ENCODE measurements around the gene BCL2A1.
"Not testable (repeated sequence)": the region's sequence is repeated elsewhere in the genome, so short reads cannot be mapped to it uniquely, and the experiment has no call there.

BCL2A1 gene

GRCh38 chr15:79957741-79958140, 13.3 kb downstream of the BCL2A1 start:
- ATAC-seq (no peak), DNase-seq (no peak)

- DNase-seq (no peak), ATAC-seq (no peak)
Observed at GRCh38 chr15:79956354-79956939, 14.5 kb downstream of the BCL2A1 start.

- ATAC-seq = peak; percentile 40
- DNase-seq = no peak
Observed at GRCh38 chr15:79954661-79955060, 16.3 kb downstream of the BCL2A1 start.

GRCh38 chr15:79953951-79954444, 17.0 kb downstream of the BCL2A1 start:
- DNase-seq = no peak
- no peak for ATAC-seq

GRCh38 chr15:79952329-79952728, 18.7 kb downstream of the BCL2A1 start:
- ATAC-seq (no peak), DNase-seq (no peak)

GRCh38 chr15:79950247-79950646, 20.7 kb downstream of the BCL2A1 start:
- ATAC-seq (no peak), DNase-seq (no peak)

GRCh38 chr15:79948761-79949160, 22.2 kb downstream of the BCL2A1 start:
- DNase-seq = no peak
- ATAC-seq = no peak

- ATAC-seq = peak; percentile 49
- no peak for DNase-seq
Observed at GRCh38 chr15:79948095-79948695, 22.8 kb downstream of the BCL2A1 start.

- ATAC-seq = no peak
Observed at GRCh38 chr15:79947009-79947408, 24.0 kb downstream of the BCL2A1 start.

GRCh38 chr15:79944622-79945021, 26.4 kb downstream of the BCL2A1 start:
- DNase-seq (no peak), ATAC-seq (no peak)

More at GRCh38 chr15:79947009-79947408, 24.0 kb downstream of the BCL2A1 start:
- DNase-seq = no peak

- ATAC-seq = no peak
Observed at GRCh38 chr15:79943820-79944219, 27.2 kb downstream of the BCL2A1 start.

GRCh38 chr15:79942741-79943481, 28.1 kb downstream of the BCL2A1 start:
- ATAC-seq = no peak
- no peak for DNase-seq

More at GRCh38 chr15:79943820-79944219, 27.2 kb downstream of the BCL2A1 start:
- DNase-seq = no peak

- no peak for DNase-seq
Observed at GRCh38 chr15:79939399-79939798, 31.6 kb downstream of the BCL2A1 start.

GRCh38 chr15:79938143-79938542, 32.9 kb downstream of the BCL2A1 start:
- ATAC-seq = no peak
- DNase-seq = no peak

More at GRCh38 chr15:79939399-79939798, 31.6 kb downstream of the BCL2A1 start:
- no peak for ATAC-seq

GRCh38 chr15:79935556-79936201, 35.3 kb downstream of the BCL2A1 start:
- ATAC-seq, DNase-seq: not testable (repeated sequence)

- ATAC-seq (no peak), DNase-seq (no peak)
Observed at GRCh38 chr15:79933231-79933630, 37.8 kb downstream of the BCL2A1 start.

GRCh38 chr15:79932447-79932846, 38.5 kb downstream of the BCL2A1 start:
- no peak for DNase-seq
- no peak for ATAC-seq

- DNase-seq = no peak
- ATAC-seq = no peak
Observed at GRCh38 chr15:79930516-79930915, 40.5 kb downstream of the BCL2A1 start.

GRCh38 chr15:79929412-79929811, 41.6 kb downstream of the BCL2A1 start:
- DNase-seq (no peak), ATAC-seq (no peak)

- not testable (repeated sequence) for DNase-seq, ATAC-seq
Observed at GRCh38 chr15:79926116-79926515, 44.9 kb downstream of the BCL2A1 start.

- ATAC-seq = no peak
- DNase-seq = no peak
Observed at GRCh38 chr15:79924379-79924778, 46.6 kb downstream of the BCL2A1 start.

GRCh38 chr15:79923515-79924169, 47.4 kb downstream of the BCL2A1 start:
- DNase-seq (peak; percentile 99), ATAC-seq (peak; percentile 98)

All from stimulated activated naive CD8-positive, alpha-beta T cell treated with anti-CD3 and anti-CD28 coated beads, Interleukin-15, Interleukin-2, amounts not matched to agents 100 U/mL and 50 U/mL, for 24 hours (primary cell).